ENCODE measurements around the gene TCF4.

Gene TCF4

GRCh38 chr18:55566456-55566935, 21.5 kb downstream of the TCF4 start:
- no peak overlapping the region for H3K4me3 ChIP-seq (ENCODE audit: low read depth, low read length)
- no peak overlapping the region for H2AFZ ChIP-seq (ENCODE audit: low read length, unreplicated experiment)
- H3K36me3 ChIP-seq (ENCODE audit: insufficient read depth, low read length): peaks cover 10% of the 10 kb centered on the region
- H3K4me1 ChIP-seq (ENCODE audit: control insufficient read depth, insufficient read depth, low read length, unreplicated experiment): no peaks in the 10 kb centered on the region
- H3K79me2 ChIP-seq (ENCODE audit: control insufficient read depth, insufficient read depth, low read length, unreplicated experiment): no peaks in the 10 kb centered on the region
- H3K27me3 ChIP-seq (ENCODE audit: insufficient read depth, low read length): no peaks in the 10 kb centered on the region
- no peak overlapping the region for H3K27ac ChIP-seq (ENCODE audit: low read depth, low read length)

DNA sequence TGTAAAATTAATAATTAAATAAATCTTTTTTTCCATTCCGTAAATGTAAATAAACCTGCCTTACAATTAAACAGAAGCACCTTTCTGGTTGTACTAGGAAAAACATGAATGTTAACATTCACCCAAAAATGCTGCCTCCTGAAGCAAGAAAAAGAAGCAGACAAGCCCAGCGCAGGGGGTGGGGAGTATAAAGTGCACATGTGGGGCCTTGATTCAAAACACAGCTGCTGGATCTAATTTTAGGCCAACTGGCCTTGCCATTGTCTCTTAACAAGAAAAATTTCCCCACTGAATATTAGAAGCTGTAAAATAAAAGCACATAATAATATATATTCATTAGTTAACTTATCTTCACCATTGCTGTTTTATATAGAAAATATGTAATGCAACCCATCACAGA, 28.3 kb downstream of the TCF4 start:
- no peaks in the 10 kb centered on the region for H3K79me2 ChIP-seq (ENCODE audit: control insufficient read depth, insufficient read depth, low read length, unreplicated experiment)
- no peak overlapping the region for H3K4me3 ChIP-seq (ENCODE audit: low read depth, low read length)
- no peak overlapping the region for H2AFZ ChIP-seq (ENCODE audit: low read length, unreplicated experiment)
- H3K27me3 ChIP-seq (ENCODE audit: insufficient read depth, low read length): no peaks in the 10 kb centered on the region
- H3K27ac ChIP-seq (ENCODE audit: low read depth, low read length): no peak overlapping the region
- peaks cover 10% of the 10 kb centered on the region; the same call in 1 of the 2 replicates for H3K36me3 ChIP-seq (ENCODE audit: insufficient read depth, low read length)
- no peaks in the 10 kb centered on the region for H3K4me1 ChIP-seq (ENCODE audit: control insufficient read depth, insufficient read depth, low read length, unreplicated experiment)

DNA sequence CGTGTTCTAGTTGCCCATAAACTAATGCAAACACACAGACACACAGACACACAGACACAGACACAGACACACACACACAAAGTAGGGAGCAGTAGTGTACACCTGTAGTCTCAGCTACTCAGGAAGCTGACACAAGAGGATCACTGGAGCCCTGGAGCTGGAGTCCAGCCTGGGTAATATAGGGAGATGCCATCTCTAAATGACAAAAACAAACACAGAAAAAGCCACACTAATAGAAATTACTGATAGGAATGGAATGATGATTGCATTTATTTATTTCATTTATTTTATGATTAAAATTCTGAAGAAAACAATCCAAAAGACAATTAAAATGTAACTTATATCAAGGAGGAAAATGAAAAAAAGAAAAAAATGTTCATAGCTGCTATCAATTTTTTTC, 30.8 kb downstream of the TCF4 start:
- Histone ChIP-seq H3K36me3 (ENCODE audit: insufficient read depth, low read length) (peaks cover 3% of the 10 kb centered on the region; the same call in 1 of the 2 replicates), H3K27me3 (ENCODE audit: insufficient read depth, low read length) (no peaks in the 10 kb centered on the region), H2AFZ (ENCODE audit: low read length, unreplicated experiment) (no peak overlapping the region), H3K79me2 (ENCODE audit: control insufficient read depth, insufficient read depth, low read length, unreplicated experiment) (peaks cover 2% of the 10 kb centered on the region), H3K27ac (ENCODE audit: low read depth, low read length) (no peak overlapping the region), H3K4me3 (ENCODE audit: low read depth, low read length) (no peak overlapping the region), H3K4me1 (ENCODE audit: control insufficient read depth, insufficient read depth, low read length, unreplicated experiment) (no peaks in the 10 kb centered on the region)

DNA sequence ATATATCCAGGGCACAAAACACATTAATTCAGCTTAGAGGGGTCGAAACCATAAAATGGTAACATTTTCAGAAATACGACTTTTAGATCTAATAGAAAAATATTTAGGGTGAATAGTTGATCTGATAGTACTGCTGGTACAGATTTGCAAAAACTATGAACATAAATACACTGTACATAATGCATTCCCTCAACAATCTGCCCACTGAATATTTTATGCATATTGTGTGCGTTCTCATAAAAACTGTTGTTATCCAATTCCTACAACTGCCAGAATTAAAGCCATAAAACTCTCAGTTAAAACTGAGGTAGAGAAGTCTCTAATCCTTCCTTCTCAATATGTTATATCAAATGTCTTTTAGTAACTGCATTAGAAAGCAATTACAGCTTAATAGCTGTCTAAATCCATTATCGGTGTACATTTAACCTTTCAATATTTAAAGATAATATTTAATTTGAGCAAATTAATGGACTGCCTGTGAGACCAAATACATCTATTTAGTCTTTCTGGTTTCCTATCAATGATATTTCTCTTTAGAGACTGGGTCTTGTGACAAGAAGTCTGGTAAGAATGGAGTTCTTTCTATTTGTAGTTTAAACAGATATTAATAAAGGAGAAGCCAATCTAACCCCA, 32.5 kb downstream of the TCF4 start:
- no peaks in the 10 kb centered on the region for H3K36me3 ChIP-seq (ENCODE audit: insufficient read depth, low read length)
- no peak overlapping the region for H3K4me3 ChIP-seq (ENCODE audit: low read depth, low read length)
- H3K79me2 ChIP-seq (ENCODE audit: control insufficient read depth, insufficient read depth, low read length, unreplicated experiment): peaks cover 2% of the 10 kb centered on the region
- H3K27ac ChIP-seq (ENCODE audit: low read depth, low read length): no peak overlapping the region
- no peaks in the 10 kb centered on the region for H3K4me1 ChIP-seq (ENCODE audit: control insufficient read depth, insufficient read depth, low read length, unreplicated experiment)
- no peak overlapping the region for H2AFZ ChIP-seq (ENCODE audit: low read length, unreplicated experiment)
- no peaks in the 10 kb centered on the region for H3K27me3 ChIP-seq (ENCODE audit: insufficient read depth, low read length)

DNA sequence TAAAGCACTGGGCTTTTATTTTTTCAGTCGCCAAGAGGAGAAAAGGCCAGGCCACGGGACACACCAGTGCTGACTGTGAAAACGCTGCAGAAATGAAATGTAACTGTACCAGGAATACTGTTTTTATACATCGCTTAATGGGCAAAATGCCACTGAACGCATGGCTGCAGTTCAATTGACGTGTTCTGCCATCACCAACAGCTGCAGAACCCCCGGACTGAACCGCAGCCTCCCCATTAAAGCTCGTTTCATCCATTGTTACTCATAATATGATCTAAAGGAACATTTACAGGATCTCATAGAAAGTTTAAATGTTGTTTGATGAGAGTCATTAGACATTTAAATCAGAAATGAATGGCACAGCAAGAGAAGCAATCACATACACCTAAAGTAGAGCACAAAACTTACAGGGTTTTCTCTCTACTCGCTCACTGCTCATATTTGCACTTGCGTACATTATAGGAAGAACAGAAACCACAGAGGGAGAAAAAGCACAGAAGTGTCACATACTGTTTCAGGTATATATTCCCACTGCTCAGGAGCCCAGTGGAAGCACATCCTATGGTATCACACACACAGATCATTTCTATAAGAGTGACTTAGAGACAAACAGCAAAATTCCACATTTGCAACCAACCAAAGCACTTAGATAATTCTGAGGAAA, 35.3 kb downstream of the TCF4 start:
- H3K27me3 ChIP-seq (ENCODE audit: insufficient read depth, low read length): no peaks in the 10 kb centered on the region
- H3K4me3 ChIP-seq (ENCODE audit: low read depth, low read length): no peak overlapping the region
- no peak overlapping the region for H2AFZ ChIP-seq (ENCODE audit: low read length, unreplicated experiment)
- H3K36me3 ChIP-seq (ENCODE audit: insufficient read depth, low read length): no peaks in the 10 kb centered on the region
- H3K4me1 ChIP-seq (ENCODE audit: control insufficient read depth, insufficient read depth, low read length, unreplicated experiment): no peaks in the 10 kb centered on the region
- peaks cover 2% of the 10 kb centered on the region for H3K79me2 ChIP-seq (ENCODE audit: control insufficient read depth, insufficient read depth, low read length, unreplicated experiment)
- H3K27ac ChIP-seq (ENCODE audit: low read depth, low read length): no peak overlapping the region

GRCh38 chr18:55551227-55551626, 36.8 kb downstream of the TCF4 start:
- Histone ChIP-seq H3K27ac (ENCODE audit: low read depth, low read length) (no peak overlapping the region), H3K79me2 (ENCODE audit: control insufficient read depth, insufficient read depth, low read length, unreplicated experiment) (peaks cover 7% of the 10 kb centered on the region), H3K36me3 (ENCODE audit: insufficient read depth, low read length) (no peaks in the 10 kb centered on the region)

GRCh38 chr18:55550471-55550870, 37.5 kb downstream of the TCF4 start:
- H3K79me2 ChIP-seq (ENCODE audit: control insufficient read depth, insufficient read depth, low read length, unreplicated experiment): peaks cover 12% of the 10 kb centered on the region
- H3K27ac ChIP-seq (ENCODE audit: low read depth, low read length): no peak overlapping the region
- no peaks in the 10 kb centered on the region for H3K36me3 ChIP-seq (ENCODE audit: insufficient read depth, low read length)
- H3K4me3 ChIP-seq (ENCODE audit: low read depth, low read length): no peak overlapping the region
- H2AFZ ChIP-seq (ENCODE audit: low read length, unreplicated experiment): no peak overlapping the region
- peaks cover 5% of the 10 kb centered on the region for H3K4me1 ChIP-seq (ENCODE audit: control insufficient read depth, insufficient read depth, low read length, unreplicated experiment)
- H3K27me3 ChIP-seq (ENCODE audit: insufficient read depth, low read length): no peaks in the 10 kb centered on the region

More at GRCh38 chr18:55551227-55551626, 36.8 kb downstream of the TCF4 start:
- Histone ChIP-seq H3K4me1 (ENCODE audit: control insufficient read depth, insufficient read depth, low read length, unreplicated experiment) (peaks cover 5% of the 10 kb centered on the region), H2AFZ (ENCODE audit: low read length, unreplicated experiment) (no peak overlapping the region), H3K4me3 (ENCODE audit: low read depth, low read length) (no peak overlapping the region), H3K27me3 (ENCODE audit: insufficient read depth, low read length) (no peaks in the 10 kb centered on the region)

GRCh38 chr18:55549474-55550104, 38.4 kb downstream of the TCF4 start:
- Histone ChIP-seq H2AFZ (ENCODE audit: low read length, unreplicated experiment) (no peak overlapping the region), H3K4me1 (ENCODE audit: control insufficient read depth, insufficient read depth, low read length, unreplicated experiment) (peaks cover 5% of the 10 kb centered on the region), H3K4me3 (ENCODE audit: low read depth, low read length) (no peak overlapping the region), H3K27ac (ENCODE audit: low read depth, low read length) (no peak overlapping the region), H3K36me3 (ENCODE audit: insufficient read depth, low read length) (no peaks in the 10 kb centered on the region), H3K27me3 (ENCODE audit: insufficient read depth, low read length) (no peaks in the 10 kb centered on the region), H3K79me2 (ENCODE audit: control insufficient read depth, insufficient read depth, low read length, unreplicated experiment) (peaks cover 12% of the 10 kb centered on the region)

GRCh38 chr18:55547705-55548056, 40.3 kb downstream of the TCF4 start:
- Histone ChIP-seq H3K79me2 (ENCODE audit: control insufficient read depth, insufficient read depth, low read length, unreplicated experiment) (peaks cover 12% of the 10 kb centered on the region), H3K4me1 (ENCODE audit: control insufficient read depth, insufficient read depth, low read length, unreplicated experiment) (peaks cover 5% of the 10 kb centered on the region), H2AFZ (ENCODE audit: low read length, unreplicated experiment) (no peak overlapping the region), H3K36me3 (ENCODE audit: insufficient read depth, low read length) (no peaks in the 10 kb centered on the region), H3K27me3 (ENCODE audit: insufficient read depth, low read length) (no peaks in the 10 kb centered on the region), H3K4me3 (ENCODE audit: low read depth, low read length) (no peak overlapping the region), H3K27ac (ENCODE audit: low read depth, low read length) (no peak overlapping the region)

GRCh38 chr18:55546851-55547704, 40.9 kb downstream of the TCF4 start:
- Histone ChIP-seq H3K27ac (ENCODE audit: low read depth, low read length) (peak overlapping the region; percentile 59), H3K27me3 (ENCODE audit: insufficient read depth, low read length) (no peaks in the 10 kb centered on the region), H3K4me3 (ENCODE audit: low read depth, low read length) (peak overlapping the region; percentile 83), H2AFZ (ENCODE audit: low read length, unreplicated experiment) (peak overlapping the region; percentile 76), H3K4me1 (ENCODE audit: control insufficient read depth, insufficient read depth, low read length, unreplicated experiment) (peaks cover 5% of the 10 kb centered on the region), H3K79me2 (ENCODE audit: control insufficient read depth, insufficient read depth, low read length, unreplicated experiment) (peaks cover 10% of the 10 kb centered on the region), H3K36me3 (ENCODE audit: insufficient read depth, low read length) (no peaks in the 10 kb centered on the region)
